ENCODE data around the gene MEGF6.

- TF ChIP-seq CTCF (optimal IDR thresholded peaks at IDR 0.05 in 1 of 3, IDR thresholded peaks at IDR 0.05 in 1 of 3, conservative IDR thresholded peaks at IDR 0.05 in 1 of 3; ENCODE audit: extremely low read depth in 1 of 3, insufficient read depth in 2 of 3, low read length in 3 of 3) (no peak), EZH2 (IDR thresholded peaks at IDR 0.05; ENCODE audit: low read length) (no peak)
Observed at GRCh38 chr1:3600354-3600753, 11.0 kb downstream of the MEGF6 start.
